Natural killer cell (primary cell): Measurements from ENCODE around the gene SPDEF. TPM values are rescaled to one million over a fixed set of nuclear protein-coding genes. Genes with fewer than 3 reads are reported as not detected.
A peak's percentile ranks its signal among the peaks of the same experiment; 100 is the strongest.

Experiments used
- ATAC-seq, 3 donors: fragments of 150-1000 bp in 2 of 3; fragments of 200-7000 bp in 1 of 3; cut with Tn5 transposase; 1 replicate in 1 of 3; 2 replicates in 2 of 3; pipeline ENCODE4 v1.10.0; 2021; ENCODE audit warnings: mild to moderate bottlenecking in 2 of 3, moderate library complexity in 2 of 3
- DNase-seq, 2 donors: peaks; one replicate each; pipeline versions ENCODE4 v3.0.0 to v3.0.0-alpha.2; 2013 to 2021; ENCODE audit warnings: mixed read lengths in 1 of 2
- H3K27ac ChIP-seq: one replicate; pipeline ENCODE4 v1.5.1; 2013; ENCODE audit warnings: mild to moderate bottlenecking, low read length
- H3K27me3 ChIP-seq: one replicate; pipeline ENCODE4 v1.6.1; 2013; ENCODE audit warnings: low read length; ENCODE audit not compliant: control insufficient read depth, insufficient read depth
- H3K36me3 ChIP-seq: one replicate; pipeline ENCODE4 v1.6.1; 2013; ENCODE audit warnings: low read length; ENCODE audit not compliant: control insufficient read depth, insufficient read depth
- H3K4me1 ChIP-seq: one replicate; pipeline ENCODE4 v1.6.1; 2013; ENCODE audit warnings: low read length; ENCODE audit not compliant: control insufficient read depth, insufficient read depth
- H3K4me3 ChIP-seq: one replicate; pipeline ENCODE4 v1.5.1; 2013; ENCODE audit warnings: low read length
- H3K9me3 ChIP-seq: one replicate; pipeline ENCODE4 v1.6.1; 2013; ENCODE audit warnings: low read length; ENCODE audit not compliant: control insufficient read depth, insufficient read depth
- H3K27ac Mint-ChIP-seq, 2 donors: one replicate each; pipeline ENCODE4 v1.8.0; 2022; ENCODE audit warnings: mild to moderate bottlenecking in 2 of 2, mixed read lengths in 2 of 2, moderate library complexity in 1 of 2
- H3K27me3 Mint-ChIP-seq, 2 donors: one replicate each; pipeline ENCODE4 v1.8.0; 2022; ENCODE audit warnings: low read depth in 2 of 2, mixed read lengths in 2 of 2
- H3K36me3 Mint-ChIP-seq: one replicate; pipeline ENCODE4 v1.8.0; 2022; ENCODE audit warnings: mixed read lengths
- H3K4me1 Mint-ChIP-seq, 2 donors: one replicate each; pipeline ENCODE4 v1.8.0; 2022; ENCODE audit warnings: mixed read lengths in 2 of 2
- H3K4me3 Mint-ChIP-seq: one replicate; pipeline ENCODE4 v1.8.0; 2022; ENCODE audit warnings: mild to moderate bottlenecking, moderate library complexity, mixed read lengths
- H3K9me3 Mint-ChIP-seq, 2 donors: one replicate each; pipeline ENCODE4 v1.8.0; 2022; ENCODE audit warnings: mixed read lengths in 2 of 2
- WGBS: methylation state at CpG from one replicate; pipeline ENCODE4 v1.1.7; 2013; ENCODE audit warnings: missing lambda C conversion rate; ENCODE audit not compliant: insufficient coverage; 5-methylcytosine and 5-hydroxymethylcytosine counted together
- intact Hi-C: fragments of 100-400 bp; cut with micrococcal nuclease; formaldehyde crosslinking; loops from one replicate; pipeline ENCODE4 v1.14.2; 2022
- total RNA-seq, 4 donors: library from RNA; stranded (reverse); fragments of 120-200 nt in 1 of 4; gene quantifications; one replicate each; pipeline versions ENCODE4 v1.2.3 to v1.2.4, GENCODE V29; 2013 to 2022
- TF ChIP-seq, protein P1 (sequence below): fragments of 200-600 bp; IDR thresholded peaks from one replicate; pipeline ENCODE4 v1.8.0; 2022; ENCODE audit warnings: antibody characterized with exemption

SPDEF gene
- total RNA-seq, 3 donors from 2014 or later (not counting 1 experiment from before 2014, with no cell fraction given), result 0.25 to 0.68 (median 0.45) TPM

DNA sequence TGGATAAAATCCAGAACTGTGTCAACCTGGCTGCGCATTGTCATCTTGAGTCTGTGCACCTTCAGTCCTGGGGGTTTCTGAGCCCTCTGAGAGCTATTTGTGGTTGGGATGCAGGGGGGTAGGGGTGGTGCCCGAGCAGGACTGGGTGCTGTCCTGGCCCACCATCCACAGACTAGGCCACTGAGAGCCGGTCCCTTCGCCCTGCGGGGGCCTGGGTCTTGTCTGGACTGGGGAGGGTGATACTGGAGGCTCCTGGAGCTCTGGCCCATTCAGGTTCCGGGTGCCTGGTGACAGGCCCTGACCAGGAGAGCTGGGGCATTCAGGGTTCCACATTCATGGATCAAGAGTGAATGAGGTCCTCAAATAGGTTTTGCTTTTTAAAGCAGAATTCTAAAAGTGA, 20.9 kb downstream of the SPDEF start:
- Histone ChIP-seq H3K27me3 (no peaks in the 10 kb centered on the region), H3K4me1 (no peaks in the 10 kb centered on the region), H3K4me3 (no peak overlapping the region), H3K9me3 (no peaks in the 10 kb centered on the region), H3K36me3 (no peaks in the 10 kb centered on the region), H3K27ac (no peak overlapping the region)
- Mint-ChIP-seq H3K4me1 (peaks cover 0 to 5% of the 10 kb centered on the region in 2 donors), H3K4me3 (no peak overlapping the region), H3K27me3 (no peaks in the 10 kb centered on the region), H3K36me3 (no peaks in the 10 kb centered on the region), H3K9me3 (no peaks in the 10 kb centered on the region), H3K27ac (no peak overlapping the region)
- TF ChIP-seq, protein P1, sequence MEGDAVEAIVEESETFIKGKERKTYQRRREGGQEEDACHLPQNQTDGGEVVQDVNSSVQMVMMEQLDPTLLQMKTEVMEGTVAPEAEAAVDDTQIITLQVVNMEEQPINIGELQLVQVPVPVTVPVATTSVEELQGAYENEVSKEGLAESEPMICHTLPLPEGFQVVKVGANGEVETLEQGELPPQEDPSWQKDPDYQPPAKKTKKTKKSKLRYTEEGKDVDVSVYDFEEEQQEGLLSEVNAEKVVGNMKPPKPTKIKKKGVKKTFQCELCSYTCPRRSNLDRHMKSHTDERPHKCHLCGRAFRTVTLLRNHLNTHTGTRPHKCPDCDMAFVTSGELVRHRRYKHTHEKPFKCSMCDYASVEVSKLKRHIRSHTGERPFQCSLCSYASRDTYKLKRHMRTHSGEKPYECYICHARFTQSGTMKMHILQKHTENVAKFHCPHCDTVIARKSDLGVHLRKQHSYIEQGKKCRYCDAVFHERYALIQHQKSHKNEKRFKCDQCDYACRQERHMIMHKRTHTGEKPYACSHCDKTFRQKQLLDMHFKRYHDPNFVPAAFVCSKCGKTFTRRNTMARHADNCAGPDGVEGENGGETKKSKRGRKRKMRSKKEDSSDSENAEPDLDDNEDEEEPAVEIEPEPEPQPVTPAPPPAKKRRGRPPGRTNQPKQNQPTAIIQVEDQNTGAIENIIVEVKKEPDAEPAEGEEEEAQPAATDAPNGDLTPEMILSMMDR, result no peak
- 93% methylated on average over 6 of the region's 6 CpGs for WGBS
- DNase-seq, result no peak
- ATAC-seq, result no peak
- intact Hi-C loops, result no loop called here

DNA sequence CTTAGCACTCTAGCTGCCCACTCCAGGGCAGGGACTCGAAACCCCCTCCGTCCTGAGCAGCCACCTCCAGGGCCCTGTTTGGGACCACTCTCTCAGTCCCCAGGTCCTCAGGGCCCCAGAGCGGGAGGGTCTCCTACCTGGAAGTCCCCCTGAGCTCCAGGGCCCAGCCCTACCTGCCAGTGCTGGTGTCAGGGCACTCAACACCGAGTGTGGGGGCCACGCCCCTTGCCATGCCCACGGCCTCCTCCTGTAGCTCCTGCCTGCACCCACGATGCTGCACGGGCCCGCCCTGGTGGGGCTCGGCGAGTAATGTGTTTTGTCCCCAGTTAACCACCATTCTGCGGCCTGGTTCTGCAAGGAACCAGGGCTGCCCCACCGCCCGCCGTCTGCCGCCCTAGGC, 21.5 kb downstream of the SPDEF start:
- H3K4me3 Mint-ChIP-seq, result no peak overlapping the region
- intact Hi-C loops, result no loop called here
- whole genome bisulfite sequencing, result 85% methylated on average over 16 of the region's 16 CpGs
- Histone ChIP-seq H3K4me3 (no peak overlapping the region), H3K27ac (no peak overlapping the region), H3K9me3 (no peaks in the 10 kb centered on the region), H3K36me3 (no peaks in the 10 kb centered on the region), H3K27me3 (no peaks in the 10 kb centered on the region), H3K4me1 (no peaks in the 10 kb centered on the region)
- no peak overlapping the region for H3K27ac Mint-ChIP-seq
- TF ChIP-seq, protein P1, result no peak
- no peaks in the 10 kb centered on the region for H3K27me3 Mint-ChIP-seq
- no peaks in the 10 kb centered on the region for H3K9me3 Mint-ChIP-seq
- ATAC-seq (no peak), DNase-seq (no peak)
- no peaks in the 10 kb centered on the region for H3K36me3 Mint-ChIP-seq
- peaks cover 0 to 5% of the 10 kb centered on the region in 2 donors for H3K4me1 Mint-ChIP-seq

DNA sequence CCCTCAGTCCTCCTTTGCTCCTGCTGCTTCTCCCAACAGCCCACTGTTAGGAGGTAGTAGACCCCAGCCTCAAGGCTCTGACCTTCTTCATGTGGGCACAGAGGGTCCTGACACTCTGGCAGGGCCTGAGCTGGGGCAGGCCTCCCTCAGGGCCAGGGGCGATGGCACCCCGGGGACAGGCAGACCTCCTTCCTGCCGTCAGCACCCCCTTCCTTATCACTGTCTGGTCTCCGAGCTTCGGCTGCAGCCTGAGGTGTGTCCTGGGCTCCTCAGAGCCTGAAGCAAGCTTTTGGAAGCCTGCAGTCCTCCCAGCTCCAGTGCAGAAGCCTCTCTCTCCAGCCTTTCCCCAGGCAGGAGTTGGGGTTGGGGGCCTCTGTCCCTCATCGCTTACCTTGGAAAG, 22.0 kb downstream of the SPDEF start:
- Histone ChIP-seq H3K4me1 (no peaks in the 10 kb centered on the region), H3K9me3 (no peaks in the 10 kb centered on the region), H3K27ac (no peak overlapping the region), H3K27me3 (no peaks in the 10 kb centered on the region), H3K36me3 (no peaks in the 10 kb centered on the region), H3K4me3 (no peak overlapping the region)
- no peak for DNase-seq
- ATAC-seq, result no peak
- Mint-ChIP-seq H3K27ac (no peak overlapping the region), H3K9me3 (no peaks in the 10 kb centered on the region), H3K27me3 (no peaks in the 10 kb centered on the region), H3K4me3 (no peak overlapping the region), H3K36me3 (no peaks in the 10 kb centered on the region), H3K4me1 (peaks cover 0 to 5% of the 10 kb centered on the region in 2 donors)
- intact Hi-C loops, result no loop called here
- TF ChIP-seq, protein P1, result no peak
- 93% methylated on average over 6 of the region's 6 CpGs for WGBS

DNA sequence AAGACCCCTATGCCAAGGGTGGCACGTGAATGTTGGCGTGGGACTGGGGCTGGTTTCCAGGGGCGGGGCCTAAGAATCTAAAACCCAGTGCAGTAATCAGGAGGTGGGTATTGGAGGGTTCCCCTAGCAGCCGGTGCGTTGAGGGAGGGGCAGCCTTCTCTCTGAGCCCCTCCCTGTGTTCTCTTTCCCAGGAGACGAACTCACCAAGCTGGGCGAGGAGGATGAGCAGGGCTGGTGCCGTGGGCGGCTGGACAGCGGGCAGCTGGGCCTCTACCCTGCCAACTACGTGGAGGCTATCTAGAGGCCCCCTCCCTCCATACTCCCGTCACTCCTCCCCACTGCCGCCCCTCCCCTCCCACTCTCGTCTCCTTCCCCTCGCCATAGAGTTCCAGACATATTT, 23.9 kb downstream of the SPDEF start:
- no peaks in the 10 kb centered on the region for H3K36me3 Mint-ChIP-seq
- Histone ChIP-seq H3K27ac (no peak overlapping the region), H3K27me3 (no peaks in the 10 kb centered on the region), H3K4me1 (peaks cover 6% of the 10 kb centered on the region), H3K36me3 (no peaks in the 10 kb centered on the region), H3K9me3 (no peaks in the 10 kb centered on the region), H3K4me3 (no peak overlapping the region)
- no peak overlapping the region for H3K27ac Mint-ChIP-seq
- TF ChIP-seq, protein P1, result no peak
- WGBS, result 86% methylated on average over 15 of the region's 15 CpGs
- H3K27me3 Mint-ChIP-seq, result no peaks in the 10 kb centered on the region
- H3K4me1 Mint-ChIP-seq, result peaks cover 7% of the 10 kb centered on the region in 2 donors
- H3K4me3 Mint-ChIP-seq, result peak overlapping the region; percentile 31
- intact Hi-C loops, result no loop called here
- H3K9me3 Mint-ChIP-seq, result no peaks in the 10 kb centered on the region
- DNase-seq, result no peak
- no peak for ATAC-seq
